ENCODE results near the gene TMEM60.

DNA sequence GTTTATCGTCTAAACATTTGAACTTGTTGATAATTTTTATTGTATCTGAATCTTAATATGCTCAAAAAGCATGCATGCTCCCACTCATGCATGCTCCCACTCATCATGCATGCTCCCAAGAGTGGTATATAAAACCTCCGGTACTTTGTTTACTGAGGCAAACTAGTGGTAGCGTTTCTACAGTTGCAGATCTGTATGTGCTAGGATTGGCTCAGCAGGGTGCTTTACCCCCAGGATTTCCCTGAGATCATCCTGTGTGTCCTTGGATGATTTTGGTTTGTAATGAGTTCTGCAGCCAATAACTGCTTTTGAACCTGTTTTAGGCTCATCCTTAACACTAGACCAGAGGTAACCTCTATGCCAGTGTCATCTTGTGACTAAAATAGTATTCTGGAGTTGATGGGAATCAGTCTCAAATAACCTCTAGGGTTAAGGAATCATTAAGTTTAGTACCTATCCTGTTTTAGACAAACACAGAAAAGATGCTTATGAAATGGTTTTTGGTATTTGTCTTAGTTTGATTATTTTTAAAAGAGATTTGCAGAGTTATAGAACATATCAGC is 40.8 kb upstream of the TMEM60 start:
- TF ChIP-seq, protein P1, sequence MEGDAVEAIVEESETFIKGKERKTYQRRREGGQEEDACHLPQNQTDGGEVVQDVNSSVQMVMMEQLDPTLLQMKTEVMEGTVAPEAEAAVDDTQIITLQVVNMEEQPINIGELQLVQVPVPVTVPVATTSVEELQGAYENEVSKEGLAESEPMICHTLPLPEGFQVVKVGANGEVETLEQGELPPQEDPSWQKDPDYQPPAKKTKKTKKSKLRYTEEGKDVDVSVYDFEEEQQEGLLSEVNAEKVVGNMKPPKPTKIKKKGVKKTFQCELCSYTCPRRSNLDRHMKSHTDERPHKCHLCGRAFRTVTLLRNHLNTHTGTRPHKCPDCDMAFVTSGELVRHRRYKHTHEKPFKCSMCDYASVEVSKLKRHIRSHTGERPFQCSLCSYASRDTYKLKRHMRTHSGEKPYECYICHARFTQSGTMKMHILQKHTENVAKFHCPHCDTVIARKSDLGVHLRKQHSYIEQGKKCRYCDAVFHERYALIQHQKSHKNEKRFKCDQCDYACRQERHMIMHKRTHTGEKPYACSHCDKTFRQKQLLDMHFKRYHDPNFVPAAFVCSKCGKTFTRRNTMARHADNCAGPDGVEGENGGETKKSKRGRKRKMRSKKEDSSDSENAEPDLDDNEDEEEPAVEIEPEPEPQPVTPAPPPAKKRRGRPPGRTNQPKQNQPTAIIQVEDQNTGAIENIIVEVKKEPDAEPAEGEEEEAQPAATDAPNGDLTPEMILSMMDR (IDR thresholded peaks at IDR 0.05): no peak
- TF ChIP-seq POLR2A (IDR thresholded peaks at IDR 0.05): no peak
- TF ChIP-seq EP300 (IDR thresholded peaks at IDR 0.05): no peak
